Glomerular visceral epithelial cell (primary cell): ENCODE results near the gene NTN3.
A peak's percentile ranks its signal among the peaks of the same experiment; 100 is the strongest.
"Not testable (repeated sequence)": the region's sequence is repeated elsewhere in the genome, so short reads cannot be mapped to it uniquely, and the experiment has no call there.

Source experiments
- DNase-seq: peaks from one replicate; pipeline ENCODE4 v3.0.0-alpha.2; 2016; ENCODE audit errors: extremely low spot score

Gene NTN3

GRCh38 chr16:2441143-2441804, 29.8 kb upstream of the NTN3 start:
- not testable (repeated sequence) for DNase-seq

- no peak for DNase-seq
Measured at GRCh38 chr16:2443555-2443954, 27.5 kb upstream of the NTN3 start.

- DNase-seq: no peak
Measured at GRCh38 chr16:2447920-2448583, 23.0 kb upstream of the NTN3 start.

- no peak for DNase-seq
Measured at GRCh38 chr16:2449118-2449517, 22.0 kb upstream of the NTN3 start.

- no peak for DNase-seq
Measured at GRCh38 chr16:2450535-2450934, 20.6 kb upstream of the NTN3 start.

GRCh38 chr16:2450975-2451381, 20.1 kb upstream of the NTN3 start:
- DNase-seq: no peak

GRCh38 chr16:2451851-2452320, 19.2 kb upstream of the NTN3 start:
- DNase-seq: peak; percentile 40

GRCh38 chr16:2452650-2453049, 18.4 kb upstream of the NTN3 start:
- DNase-seq: no peak

- no peak for DNase-seq
Measured at GRCh38 chr16:2455081-2455845, 15.8 kb upstream of the NTN3 start.

- DNase-seq: no peak
Measured at GRCh38 chr16:2456551-2457153, 14.4 kb upstream of the NTN3 start.

- DNase-seq: no peak
Measured at GRCh38 chr16:2457267-2457666, 13.8 kb upstream of the NTN3 start.

GRCh38 chr16:2457946-2458345, 13.2 kb upstream of the NTN3 start:
- no peak for DNase-seq

GRCh38 chr16:2458887-2459646, 12.0 kb upstream of the NTN3 start:
- no peak for DNase-seq

- peak; percentile 94 for DNase-seq
Measured at GRCh38 chr16:2459647-2460390, 11.3 kb upstream of the NTN3 start, which contains the start of gene TEDC2. Gene TEDC2 (plus strand): TSS chr16:2460109. CDS start chr16:2460145, 36 bp downstream.

- no peak for DNase-seq
Measured at GRCh38 chr16:2460391-2460713, 10.7 kb upstream of the NTN3 start.

GRCh38 chr16:2460916-2461315, 10.2 kb upstream of the NTN3 start:
- DNase-seq: no peak

- no peak for DNase-seq
Measured at GRCh38 chr16:2462031-2462866, 8.8 kb upstream of the NTN3 start.

- DNase-seq: no peak
Measured at GRCh38 chr16:2464333-2464732, 6.8 kb upstream of the NTN3 start.

- no peak for DNase-seq
Measured at GRCh38 chr16:2465653-2466415, 5.3 kb upstream of the NTN3 start.
